Hepatocyte (in vitro differentiated cells): ENCODE measurements around the gene SH3GL3. TPM values are rescaled to one million over a fixed set of nuclear protein-coding genes. Genes with fewer than 3 reads are reported as not detected.

Experiments
- DNase-seq: peaks from one replicate; pipeline ENCODE4 v3.0.0-alpha.2; 2016; ENCODE audit warnings: low spot score
- H2AFZ ChIP-seq: fragments of 200-600 bp; sonication (generic); 2 replicates; pipeline ENCODE4 v1.6.0; 2016; ENCODE audit warnings: antibody characterized with exemption, mild to moderate bottlenecking
- H3K27ac ChIP-seq: fragments of 200-600 bp; sonication (generic); 2 replicates; pipeline ENCODE4 v1.5.1; 2016; ENCODE audit warnings: mild to moderate bottlenecking
- H3K27me3 ChIP-seq: fragments of 200-600 bp; sonication (generic); 2 replicates; pipeline ENCODE4 v1.6.1; 2016
- H3K36me3 ChIP-seq: fragments of 200-600 bp; sonication (generic); replicated peaks from 2 replicates; pipeline ENCODE4 v1.5.1; 2016; ENCODE audit warnings: low read depth; ENCODE audit not compliant: insufficient read depth
- H3K4me1 ChIP-seq: fragments of 200-600 bp; sonication (generic); 2 replicates; pipeline ENCODE4 v1.5.1; 2016; ENCODE audit warnings: mild to moderate bottlenecking, moderate library complexity; ENCODE audit not compliant: insufficient read depth
- H3K4me2 ChIP-seq: fragments of 200-600 bp; sonication (generic); 2 replicates; pipeline ENCODE4 v1.6.0; 2016
- H3K4me3 ChIP-seq: fragments of 200-600 bp; sonication (generic); 2 replicates; pipeline ENCODE4 v1.5.1; 2016; ENCODE audit warnings: mild to moderate bottlenecking
- H3K79me2 ChIP-seq: fragments of 200-600 bp; sonication (generic); 2 replicates; pipeline ENCODE4 v1.6.0; 2017; ENCODE audit warnings: mild to moderate bottlenecking
- H3K9me2 ChIP-seq: fragments of 200-600 bp; sonication (generic); replicated peaks from 2 replicates; pipeline ENCODE4 v1.6.0; 2017; ENCODE audit warnings: mild to moderate bottlenecking; ENCODE audit not compliant: insufficient read depth
- H3K9me3 ChIP-seq: fragments of 200-600 bp; sonication (generic); 2 replicates; pipeline ENCODE4 v1.5.1; 2016; ENCODE audit warnings: low read depth, mild to moderate bottlenecking
- H4K20me1 ChIP-seq: fragments of 200-600 bp; sonication (generic); 2 replicates; pipeline ENCODE4 v1.6.0; 2016; ENCODE audit warnings: mild to moderate bottlenecking; ENCODE audit not compliant: insufficient read depth, poor library complexity, severe bottlenecking
- CTCF ChIP-seq: fragments of 200-600 bp; sonication (generic); IDR thresholded peaks from 2 replicates; pipeline ENCODE4 v1.5.1; 2016; ENCODE audit warnings: antibody characterized with exemption, mild to moderate bottlenecking; ENCODE audit not compliant: poor library complexity
- EZH2 ChIP-seq: fragments of 200-600 bp; sonication (generic); IDR thresholded peaks from 2 replicates; pipeline ENCODE4 v1.6.1; 2016; ENCODE audit warnings: antibody characterized with exemption, mild to moderate bottlenecking, borderline replicate concordance
- EZH2phosphoT487 ChIP-seq: fragments of 200-600 bp; sonication (generic); IDR thresholded peaks from one replicate; pipeline ENCODE4 v1.6.1; 2018; ENCODE audit warnings: antibody characterized with exemption, mild to moderate bottlenecking, low read depth, moderate library complexity; ENCODE audit not compliant: unreplicated experiment, severe bottlenecking
- WGBS: methylation state at CpG from one replicate; pipeline ENCODE4 v1.1.6; 2016; ENCODE audit warnings: low lambda C conversion rate; ENCODE audit errors: missing lambda C conversion rate; 5-methylcytosine and 5-hydroxymethylcytosine counted together
- polyA plus RNA-seq: library from polyadenylated mRNA; unstranded; fragments of >200 nt; fragmentation: Nextera tagmentation; extraction: Ambion mirVana; gene quantifications from 2 replicates; pipeline ENCODE4 v1.2.1, GENCODE V29; 2016
- total RNA-seq: library from RNA; depleted of rRNA; stranded (reverse); fragments of >200 nt; gene quantifications from 2 replicates; pipeline ENCODE4 v1.2.3, GENCODE V29; 2014

The SH3GL3 gene
- total and polyA plus RNA-seq, 2 experiments from 2014 or later = 11.1 to 13.9 TPM

- 69% methylated on average over 14 of the region's 14 CpGs for WGBS
- peak overlapping the region; percentile 90 for H3K4me2 ChIP-seq
- peak overlapping the region; percentile 67 for H2AFZ ChIP-seq
These were observed 724 bp upstream of the SH3GL3 start for GRCh38 chr15:83446417-83446816.

GRCh38 chr15:83449250-83449671 is 2.1 kb downstream of the SH3GL3 start:
- Histone ChIP-seq H3K9me2 (no peaks in the 10 kb centered on the region), H3K27me3 (peaks cover 20% of the 10 kb centered on the region), H3K4me1 (peaks cover 7% of the 10 kb centered on the region), H3K79me2 (no peaks in the 10 kb centered on the region), H3K36me3 (no peaks in the 10 kb centered on the region), H3K4me2 (peak overlapping the region; percentile 90), H3K9me3 (no peaks in the 10 kb centered on the region), H4K20me1 (no peaks in the 10 kb centered on the region), H3K4me3 (no peak overlapping the region), H3K27ac (no peak overlapping the region), H2AFZ (no peak overlapping the region)
- DNase-seq = no peak
- WGBS = 26% methylated on average over 3 of the region's 3 CpGs
- no peak for TF ChIP-seq EZH2phosphoT487
- TF ChIP-seq CTCF = no peak
- no peak for TF ChIP-seq EZH2

More at GRCh38 chr15:83446417-83446816, 724 bp upstream of the SH3GL3 start:
- Histone ChIP-seq H3K27ac (no peak overlapping the region), H3K27me3 (peaks cover 20% of the 10 kb centered on the region), H4K20me1 (no peaks in the 10 kb centered on the region), H3K4me1 (peaks cover 7% of the 10 kb centered on the region), H3K9me2 (no peaks in the 10 kb centered on the region), H3K4me3 (no peak overlapping the region), H3K36me3 (no peaks in the 10 kb centered on the region), H3K79me2 (no peaks in the 10 kb centered on the region), H3K9me3 (no peaks in the 10 kb centered on the region)
- no peak for DNase-seq
- TF ChIP-seq EZH2 (no peak), CTCF (no peak), EZH2phosphoT487 (no peak)

GRCh38 chr15:83449937-83450506 is 2.9 kb downstream of the SH3GL3 start:
- Histone ChIP-seq H3K9me2 (no peaks in the 10 kb centered on the region), H3K79me2 (no peaks in the 10 kb centered on the region), H4K20me1 (no peaks in the 10 kb centered on the region), H3K36me3 (no peaks in the 10 kb centered on the region), H3K27ac (no peak overlapping the region), H3K4me3 (no peak overlapping the region), H2AFZ (no peak overlapping the region), H3K4me2 (no peak overlapping the region), H3K4me1 (peaks cover 7% of the 10 kb centered on the region), H3K9me3 (no peaks in the 10 kb centered on the region), H3K27me3 (peaks cover 20% of the 10 kb centered on the region)
- no peak for TF ChIP-seq EZH2phosphoT487
- no peak for TF ChIP-seq CTCF
- TF ChIP-seq EZH2 = no peak
- 61% methylated on average over 3 of the region's 3 CpGs for WGBS
- DNase-seq = no peak
